ENCODE results near the gene KRTAP21-1. TPM values are rescaled to one million over a fixed set of nuclear protein-coding genes. Genes with fewer than 3 reads are reported as not detected.

Gene KRTAP21-1
- total and polyA plus RNA-seq, 2 of the 8 experiments (the other 6 are each of a cell fraction or from before 2014, with no cell fraction given): not detected

GRCh38 chr21:30726726-30727125 is 28.5 kb downstream of the KRTAP21-1 start:
- FAIRE-seq: no peak
- no peak overlapping the region for H2AFZ ChIP-seq (ENCODE audit: low read length)
- no peaks in the 10 kb centered on the region for H3K27me3 ChIP-seq (replicated peaks in 1 of 4; ENCODE audit: control insufficient read depth in 3 of 4, extremely low read depth in 1 of 4, insufficient read depth in 3 of 4, low read length in 3 of 4)
- no peak overlapping the region for H3K4ac ChIP-seq (replicated peaks; ENCODE audit: insufficient read length, low read depth, low read length)
- no peak for DNase-seq (ENCODE audit: low read depth in 1 of 2, low spot score in 2 of 2)
- H3K4me3 ChIP-seq (ENCODE audit: extremely low read depth in 1 of 4, insufficient read depth in 2 of 4, low read depth in 3 of 4, low read length in 4 of 4): no peak overlapping the region
- no peak overlapping the region for H2BK15ac ChIP-seq (ENCODE audit: low read length)
- H3K9me3 ChIP-seq (ENCODE audit: insufficient read depth in 2 of 2, low read depth in 1 of 2, low read length in 1 of 2): no peaks in the 10 kb centered on the region
- ChIA-PET POLR2A (ENCODE audit: partially characterized antibody) (no interaction called here), CTCF (ENCODE audit: partially characterized antibody) (no interaction called here)
- H3K23me2 ChIP-seq (ENCODE audit: low read depth, low read length): no peaks in the 10 kb centered on the region; the same call in 1 of the 2 replicates
- no peak overlapping the region for H3K18ac ChIP-seq (ENCODE audit: extremely low read depth, low read length)
- no peak overlapping the region for H3K9ac ChIP-seq (replicated peaks in 1 of 4; ENCODE audit: extremely low read depth in 1 of 4, low read depth in 3 of 4, low read length in 3 of 4)
- no peak overlapping the region for H3K23ac ChIP-seq (ENCODE audit: insufficient read length)
- H3K4me2 ChIP-seq (ENCODE audit: insufficient read depth in 1 of 2, low read depth in 2 of 2, low read length in 2 of 2): no peak overlapping the region
- no peaks in the 10 kb centered on the region for H3K79me2 ChIP-seq (ENCODE audit: control insufficient read depth in 1 of 2, insufficient read depth in 2 of 2, low read length in 2 of 2)
- H3K27ac ChIP-seq (ENCODE audit: low read depth, low read length): no peak overlapping the region
- H2BK120ac ChIP-seq (replicated peaks; ENCODE audit: low read depth, low read length): no peak overlapping the region
- H3K79me1 ChIP-seq (ENCODE audit: low read depth, low read length): no peaks in the 10 kb centered on the region
- H2BK20ac ChIP-seq (ENCODE audit: low read length): no peak overlapping the region
- no peak overlapping the region for H4K8ac ChIP-seq (ENCODE audit: extremely low read depth, insufficient read depth, low read length)
- 82% methylated on average over 1 of the region's 1 CpG; no CpG with 5 or more reads in 1 of the 2 experiments for WGBS, 2 experiments (ENCODE audit: extremely low coverage in 1 of 2, insufficient coverage in 1 of 2, insufficient read length in 1 of 2, insufficient replicate concordance in 2 of 2, low coverage in 1 of 2, low lambda C conversion rate in 2 of 2, missing lambda C conversion rate in 1 of 2)
- H2BK12ac ChIP-seq (ENCODE audit: low read depth, low read length): no peak overlapping the region
- H4K91ac ChIP-seq (replicated peaks; ENCODE audit: insufficient read length, low read length): no peak overlapping the region
- no peaks in the 10 kb centered on the region for H3K36me3 ChIP-seq (ENCODE audit: control insufficient read depth in 2 of 4, insufficient read depth in 4 of 4, low read length in 3 of 4)
- H3K4me1 ChIP-seq (replicated peaks in 1 of 4; ENCODE audit: control insufficient read depth in 3 of 4, insufficient read depth in 4 of 4, low read length in 3 of 4): no peaks in the 10 kb centered on the region
- no peak overlapping the region for H2BK5ac ChIP-seq (ENCODE audit: low read depth, low read length)
- no peak overlapping the region for H3K56ac ChIP-seq (replicated peaks; ENCODE audit: insufficient read length, low read depth, low read length)
- no peak overlapping the region for H4K5ac ChIP-seq (ENCODE audit: insufficient read length, low read depth, low read length)
- no peak overlapping the region for H3K14ac ChIP-seq (ENCODE audit: insufficient read length)
- no peak overlapping the region for H2AK5ac ChIP-seq (ENCODE audit: low read depth, low read length)
- no peaks in the 10 kb centered on the region for H4K20me1 ChIP-seq (replicated peaks in 1 of 2; ENCODE audit: control insufficient read depth in 1 of 2, insufficient read depth in 2 of 2, low read length in 2 of 2)
- TF ChIP-seq RBBP5 (IDR thresholded peaks at IDR 0.05; ENCODE audit: borderline replicate concordance, low read depth, low read length): no peak
- no peak for TF ChIP-seq CEBPB (IDR thresholded peaks at IDR 0.05; ENCODE audit: low read depth, low read length)
- TF ChIP-seq SIX5 (IDR thresholded peaks at IDR 0.05; ENCODE audit: low read depth, low read length): no peak
- no peak for TF ChIP-seq CBX8 (IDR thresholded peaks at IDR 0.05; ENCODE audit: borderline replicate concordance, low read depth, low read length)
- TF ChIP-seq SIRT6 (IDR thresholded peaks at IDR 0.05; ENCODE audit: low read length): no peak
- TF ChIP-seq SRF (IDR thresholded peaks at IDR 0.05; ENCODE audit: low read depth, low read length): no peak
- TF ChIP-seq CTCF (IDR thresholded peaks at IDR 0.05; ENCODE audit: control extremely low read depth in 1 of 3, insufficient read depth in 1 of 3, low read depth in 1 of 3, low read length in 3 of 3): no peak
- no peak for TF ChIP-seq EGR1 (IDR thresholded peaks at IDR 0.05; ENCODE audit: borderline replicate concordance, low read depth, low read length)
- no peak for TF ChIP-seq BCL11A (IDR thresholded peaks at IDR 0.05; ENCODE audit: low read depth in 2 of 2, low read length in 2 of 2)
- TF ChIP-seq, protein P1, sequence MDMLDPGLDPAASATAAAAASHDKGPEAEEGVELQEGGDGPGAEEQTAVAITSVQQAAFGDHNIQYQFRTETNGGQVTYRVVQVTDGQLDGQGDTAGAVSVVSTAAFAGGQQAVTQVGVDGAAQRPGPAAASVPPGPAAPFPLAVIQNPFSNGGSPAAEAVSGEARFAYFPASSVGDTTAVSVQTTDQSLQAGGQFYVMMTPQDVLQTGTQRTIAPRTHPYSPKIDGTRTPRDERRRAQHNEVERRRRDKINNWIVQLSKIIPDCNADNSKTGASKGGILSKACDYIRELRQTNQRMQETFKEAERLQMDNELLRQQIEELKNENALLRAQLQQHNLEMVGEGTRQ (IDR thresholded peaks at IDR 0.05; ENCODE audit: low read length): no peak
- no peak for TF ChIP-seq YY1 (IDR thresholded peaks at IDR 0.05; ENCODE audit: low read depth, low read length)
- TF ChIP-seq SIN3A (conservative IDR thresholded peaks at IDR 0.05 in 1 of 2, IDR thresholded peaks at IDR 0.05 in 1 of 2; ENCODE audit: low read depth in 1 of 2, low read length in 2 of 2): no peak

All from H1 (cell line).